HG03095 (cell line): ENCODE data around the gene TCL1A.
A peak's percentile ranks its signal among the peaks of the same experiment; 100 is the strongest.
"Not testable (repeated sequence)": the region's sequence is repeated elsewhere in the genome, so short reads cannot be mapped to it uniquely, and the experiment has no call there.

Experiments
- ATAC-seq: cut with Tn5 transposase; IDR thresholded peaks from one replicate; pipeline ENCODE4 v1.9.1; 2021; ENCODE audit warnings: moderate library complexity; ENCODE audit not compliant: unreplicated experiment

The TCL1A gene

GRCh38 chr14:95679148-95679815, 34.6 kb downstream of the TCL1A start:
- no peak for ATAC-seq

GRCh38 chr14:95677179-95677835, 36.6 kb downstream of the TCL1A start:
- no peak for ATAC-seq

GRCh38 chr14:95675486-95675885, 38.4 kb downstream of the TCL1A start:
- ATAC-seq, result no peak

- no peak for ATAC-seq
These were observed 39.3 kb downstream of the TCL1A start for GRCh38 chr14:95674613-95675012.

- no peak for ATAC-seq
These were observed 45.6 kb downstream of the TCL1A start for GRCh38 chr14:95668235-95668772.

- ATAC-seq, result no peak
These were observed 46.7 kb downstream of the TCL1A start for GRCh38 chr14:95667249-95667693.

- no peak for ATAC-seq
These were observed 47.5 kb downstream of the TCL1A start for GRCh38 chr14:95666450-95666849.

GRCh38 chr14:95665530-95665929, 48.4 kb downstream of the TCL1A start:
- ATAC-seq, result not testable (repeated sequence)

- no peak for ATAC-seq
These were observed 49.4 kb downstream of the TCL1A start for GRCh38 chr14:95664546-95664945.

GRCh38 chr14:95664066-95664465, 49.9 kb downstream of the TCL1A start:
- no peak for ATAC-seq

GRCh38 chr14:95663226-95663797, 50.6 kb downstream of the TCL1A start:
- ATAC-seq, result no peak

- ATAC-seq, result peak; percentile 35
These were observed 51.3 kb downstream of the TCL1A start for GRCh38 chr14:95662376-95663186.

- no peak for ATAC-seq
These were observed 53.0 kb downstream of the TCL1A start for GRCh38 chr14:95660651-95661515.

GRCh38 chr14:95659990-95660385, 53.9 kb downstream of the TCL1A start:
- ATAC-seq, result no peak
